NCI-H510A (cell line): ENCODE measurements around the gene NKX1-1.

Source experiments
- DNase-seq: peaks from one replicate; lab custom pipeline; 2025; lab: John Stamatoyannopoulos, UW

NKX1-1 gene

DNA sequence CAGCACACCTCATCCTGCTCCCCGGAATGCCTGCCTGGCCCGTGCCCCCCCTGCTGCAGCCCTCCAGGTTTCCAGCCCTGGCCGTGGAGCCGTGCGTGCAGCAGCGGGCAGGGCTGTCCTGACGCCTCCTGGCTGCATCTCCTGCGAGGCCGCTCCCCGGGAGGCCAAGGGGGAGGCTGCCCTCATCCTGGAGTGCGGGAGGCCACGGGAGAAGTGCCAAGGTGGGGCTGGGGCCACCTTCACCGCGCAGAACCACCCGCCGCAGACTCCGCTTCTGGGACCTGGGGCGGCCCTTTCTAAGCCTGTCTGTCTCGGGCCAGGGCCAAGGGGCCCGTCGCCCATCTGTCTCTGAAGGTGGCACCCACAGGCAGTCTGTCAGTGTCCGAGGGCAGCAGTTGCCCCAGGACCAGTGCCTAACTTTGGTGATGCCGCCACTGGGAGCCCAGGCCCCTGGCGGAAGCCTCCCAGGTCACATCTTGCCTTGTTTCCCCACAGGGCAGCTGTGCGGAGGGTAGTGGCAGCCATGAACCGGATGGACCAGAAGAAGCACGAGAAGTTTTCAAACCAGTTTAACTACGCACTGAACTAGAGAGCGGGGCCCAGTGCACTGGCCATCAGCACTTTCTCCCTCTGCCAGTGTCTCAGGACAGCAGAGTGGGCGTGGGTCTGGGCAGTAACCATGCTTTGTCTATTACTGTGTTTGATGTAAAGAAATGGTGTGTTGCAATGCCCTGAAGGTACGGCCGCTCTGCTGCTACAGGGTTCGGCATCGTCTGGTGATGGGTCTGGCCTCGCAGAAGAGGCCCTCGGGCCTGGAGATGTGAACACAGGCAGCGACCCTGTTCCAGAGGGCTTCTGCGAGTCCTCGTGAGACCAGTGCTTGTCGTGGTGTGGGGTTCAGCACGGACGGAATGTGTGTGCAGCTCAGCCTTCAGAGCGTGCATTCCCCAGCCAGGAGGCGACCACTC lies 20.6 kb downstream of the NKX1-1 start:
- DNase-seq: no peak

DNA sequence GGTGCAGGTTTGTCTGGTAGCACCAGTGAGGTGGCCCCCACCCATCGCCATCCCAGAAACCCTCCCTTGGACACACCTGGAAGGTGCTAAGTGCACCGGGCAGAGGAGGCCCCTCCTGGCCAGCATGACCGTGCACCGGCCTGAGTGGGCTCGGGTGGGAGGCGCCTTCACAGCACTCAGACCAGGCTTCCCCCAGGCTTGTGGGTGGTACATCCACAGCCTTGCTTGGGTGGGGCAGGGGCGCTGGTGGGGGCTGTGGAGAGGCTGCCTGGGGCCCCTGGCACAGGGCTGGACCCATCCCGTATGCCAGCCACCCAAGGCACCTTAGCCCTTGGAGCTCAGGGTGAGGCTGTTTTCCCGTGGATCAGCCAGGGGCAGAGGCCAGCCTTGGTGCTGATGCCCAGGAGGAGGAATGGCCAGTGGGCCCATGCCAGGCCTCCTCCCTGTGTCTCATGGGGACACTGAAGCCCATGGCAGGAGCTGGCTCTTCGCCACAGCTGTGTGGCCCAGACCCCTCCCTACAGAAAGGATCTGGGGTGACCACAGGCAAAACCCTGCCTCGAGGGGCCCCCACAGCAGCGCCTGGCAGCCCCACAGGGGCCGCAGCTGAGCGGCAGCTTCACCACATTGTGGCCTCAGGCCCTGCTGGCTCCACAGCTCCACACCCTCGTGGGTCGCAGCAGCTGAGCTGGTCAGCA lies 21.4 kb downstream of the NKX1-1 start:
- no peak for DNase-seq

DNA sequence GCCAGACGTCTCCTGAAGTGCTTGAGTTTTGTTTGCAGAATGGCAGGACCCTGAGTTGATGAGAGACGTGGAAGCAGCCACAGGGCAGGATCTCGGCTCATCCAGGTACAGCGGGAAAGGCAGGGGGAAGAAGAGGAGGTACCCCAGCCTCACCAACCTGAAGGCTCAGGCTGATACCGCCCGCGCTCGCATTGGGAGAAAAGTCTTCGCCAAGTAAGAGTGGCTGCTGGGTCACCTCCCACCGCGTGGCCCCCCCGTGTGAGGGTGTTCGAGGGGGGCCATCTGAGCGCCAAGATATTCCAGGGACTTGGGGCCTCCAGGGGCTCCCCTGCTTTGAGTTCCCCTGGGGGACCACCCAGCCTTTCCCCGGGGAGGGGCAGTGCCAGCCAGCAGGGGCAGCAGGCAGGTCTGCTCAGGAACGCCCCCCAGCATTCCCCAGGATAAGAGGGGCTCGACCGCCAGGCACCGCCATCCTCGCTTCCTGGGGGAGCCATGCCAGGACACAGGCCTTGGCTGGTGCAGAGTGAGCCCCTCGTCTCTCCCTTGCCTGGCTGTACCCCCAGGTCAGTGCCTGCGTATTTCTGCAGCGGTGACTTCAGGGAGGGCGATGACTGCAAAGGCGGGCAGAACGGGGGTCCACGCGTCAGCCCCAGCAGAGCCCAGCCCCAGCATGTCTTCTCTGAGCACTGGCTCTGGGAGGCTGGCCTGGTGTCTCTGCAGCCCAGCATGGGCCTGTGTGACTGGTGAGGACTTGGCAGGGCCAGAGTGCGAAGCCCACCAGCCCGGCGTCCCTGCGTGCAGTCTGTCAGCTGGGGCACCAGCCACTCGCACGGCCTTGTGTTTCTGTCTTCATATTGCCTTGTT lies 22.3 kb downstream of the NKX1-1 start:
- no peak for DNase-seq

DNA sequence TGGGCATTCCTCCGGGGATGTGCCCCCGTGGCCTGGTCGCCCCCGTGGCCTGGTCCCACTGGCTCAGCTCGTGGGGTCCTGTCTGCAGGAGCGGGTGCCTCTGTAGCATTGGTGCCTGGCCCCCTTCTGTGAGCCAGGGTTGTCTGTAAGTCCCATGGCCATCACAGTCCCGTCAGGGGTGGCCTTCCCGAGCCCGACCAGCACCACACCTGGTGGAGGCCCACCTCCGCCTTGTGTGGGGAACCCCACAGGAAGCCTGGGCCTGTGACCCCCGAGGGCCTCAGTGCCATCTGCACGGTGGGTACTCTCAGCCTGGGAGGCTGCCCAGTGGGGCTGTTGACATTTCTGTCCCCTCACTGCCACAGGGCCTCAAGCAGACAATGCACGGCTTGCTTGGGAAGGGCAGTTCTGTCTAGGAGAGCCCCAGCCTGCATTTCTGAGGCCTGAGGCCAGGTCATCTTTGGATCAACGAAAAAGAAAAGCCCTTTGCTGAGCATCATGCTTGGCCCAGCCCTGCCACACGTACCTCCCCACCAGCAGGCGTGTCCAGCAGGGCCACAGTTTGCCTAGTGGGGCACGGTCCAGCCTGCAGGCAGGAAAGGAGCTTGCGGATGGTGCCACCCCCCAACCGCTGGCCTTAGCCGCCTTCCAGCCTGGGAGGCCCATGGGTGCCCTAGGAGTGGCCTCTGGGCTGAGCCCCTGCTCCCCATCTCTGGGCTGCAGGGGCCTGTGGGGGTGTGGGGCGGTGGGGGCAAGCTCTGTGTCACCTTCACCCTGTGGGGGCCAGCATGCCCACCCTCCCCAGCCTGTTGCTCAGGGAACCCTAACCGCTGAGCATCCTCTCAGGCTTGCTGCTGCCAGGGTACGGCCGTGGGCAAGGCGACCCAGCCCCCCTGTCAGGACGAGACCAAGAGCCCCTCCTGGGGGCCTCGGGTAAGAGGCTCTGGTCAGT lies 23.2 kb downstream of the NKX1-1 start:
- no peak for DNase-seq

DNA sequence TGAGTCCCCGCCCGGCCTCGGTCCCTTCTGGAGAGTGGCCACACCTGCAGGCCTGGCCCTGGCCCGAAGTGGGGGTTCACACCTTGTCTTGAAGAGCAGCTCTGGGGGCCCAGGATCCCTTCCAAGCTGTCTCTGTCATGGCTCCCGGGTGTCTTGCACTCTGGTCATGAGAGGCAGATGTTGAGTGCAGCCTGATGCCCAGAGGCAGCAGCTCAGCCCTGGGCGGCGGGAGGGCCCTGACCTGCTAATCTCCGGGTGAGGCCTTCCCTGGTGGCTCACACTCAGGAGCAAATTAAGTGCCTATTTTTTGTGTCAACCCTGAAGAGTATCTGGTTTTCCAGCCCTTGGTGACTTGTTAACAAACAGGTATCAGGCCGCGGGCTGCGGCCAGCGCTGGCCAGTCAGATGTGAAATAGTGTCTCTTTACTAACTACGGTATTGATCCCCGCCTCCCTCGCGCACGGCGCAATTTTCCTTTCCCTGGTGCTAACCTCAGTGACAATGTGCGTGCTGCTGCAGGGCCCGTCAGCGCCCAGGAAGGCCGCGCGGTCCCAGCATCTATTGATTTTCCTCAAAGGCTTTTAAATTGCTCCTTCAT lies 24.2 kb downstream of the NKX1-1 start:
- no peak for DNase-seq

DNA sequence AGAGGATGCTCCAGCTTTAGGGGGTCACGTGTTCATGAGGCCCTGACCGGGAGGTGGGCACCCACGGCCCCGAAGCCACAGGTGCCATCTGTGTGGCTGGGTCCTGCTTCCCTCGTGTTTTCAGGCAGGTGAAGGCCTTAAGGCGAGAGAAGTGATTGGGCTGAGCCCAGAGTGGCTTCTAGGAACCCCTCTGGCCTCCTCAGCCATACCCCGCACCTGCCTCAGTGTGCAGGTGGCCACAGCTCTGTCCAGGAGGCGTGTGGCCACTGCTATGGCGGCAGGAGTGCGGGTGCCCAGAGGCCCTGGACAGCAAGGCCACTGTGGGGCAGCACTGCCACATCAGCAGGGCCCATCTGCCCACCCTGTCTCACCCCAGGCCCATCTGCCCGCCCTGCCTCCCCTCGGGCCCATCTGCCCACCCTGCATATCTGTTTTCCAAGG lies 25.0 kb downstream of the NKX1-1 start:
- DNase-seq: no peak

DNA sequence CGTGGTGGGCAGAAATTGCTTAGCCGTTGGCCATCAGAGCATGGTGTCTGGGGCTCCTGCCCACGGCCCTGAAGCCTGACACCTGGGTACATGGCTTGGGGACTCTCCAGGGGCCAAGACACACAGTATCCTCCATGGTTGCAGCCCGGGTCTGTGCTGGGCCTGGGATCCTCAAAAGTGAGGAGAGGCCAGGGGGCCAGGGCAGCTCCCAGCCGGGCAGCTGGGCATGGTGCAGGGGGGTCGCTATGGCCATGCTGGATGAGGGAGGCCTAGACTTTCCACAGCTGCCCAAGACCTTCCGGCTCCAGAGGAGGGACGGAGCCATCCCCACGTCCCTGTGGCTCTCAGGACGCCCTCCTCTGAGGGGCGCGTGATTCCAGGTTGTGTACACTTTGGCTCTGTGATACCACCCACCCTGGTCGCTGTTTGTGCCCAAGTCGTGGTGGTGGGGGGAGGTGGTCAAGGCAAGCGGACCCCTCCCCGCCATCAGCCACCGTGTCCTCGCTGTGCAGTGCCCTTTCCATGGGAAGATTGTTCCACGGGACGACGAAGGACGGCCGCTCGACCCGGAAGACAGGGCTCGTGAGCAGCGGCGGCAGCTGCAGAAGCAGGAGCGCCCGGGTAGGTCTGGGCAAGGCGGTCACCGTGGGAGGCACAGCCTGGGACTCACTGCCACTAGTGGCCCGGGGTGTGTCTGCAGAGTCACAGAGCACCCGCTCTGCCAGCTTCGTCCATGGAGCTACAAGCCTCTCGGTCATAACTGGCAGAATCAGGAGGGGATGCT lies 25.7 kb downstream of the NKX1-1 start:
- DNase-seq: no peak

DNA sequence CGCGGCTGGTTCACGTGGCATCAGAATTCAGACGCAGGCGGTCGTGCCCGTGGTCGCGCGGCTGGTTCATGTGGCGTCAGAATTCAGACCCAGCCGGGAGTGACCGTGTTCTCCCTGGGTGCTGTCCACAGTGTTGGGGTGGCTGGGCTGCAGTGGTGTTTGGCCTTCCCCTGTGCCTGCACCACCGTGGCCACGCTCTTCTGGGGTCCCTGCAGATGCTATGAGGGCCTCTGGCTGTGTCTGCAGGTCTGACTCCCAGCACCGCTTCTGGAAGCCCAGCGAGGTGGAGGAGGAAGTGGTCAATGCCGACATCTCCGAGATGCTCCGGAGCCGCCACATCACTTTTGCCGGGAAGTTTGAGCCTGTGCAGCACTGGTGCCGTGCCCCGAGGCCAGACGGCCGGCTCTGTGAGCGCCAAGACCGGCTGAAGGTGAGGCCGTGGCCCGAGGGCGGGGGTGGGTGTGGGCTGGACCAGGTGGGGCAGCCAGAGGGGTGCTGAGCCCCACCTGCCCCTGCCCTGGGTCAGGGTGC lies 26.4 kb downstream of the NKX1-1 start:
- DNase-seq: no peak

DNA sequence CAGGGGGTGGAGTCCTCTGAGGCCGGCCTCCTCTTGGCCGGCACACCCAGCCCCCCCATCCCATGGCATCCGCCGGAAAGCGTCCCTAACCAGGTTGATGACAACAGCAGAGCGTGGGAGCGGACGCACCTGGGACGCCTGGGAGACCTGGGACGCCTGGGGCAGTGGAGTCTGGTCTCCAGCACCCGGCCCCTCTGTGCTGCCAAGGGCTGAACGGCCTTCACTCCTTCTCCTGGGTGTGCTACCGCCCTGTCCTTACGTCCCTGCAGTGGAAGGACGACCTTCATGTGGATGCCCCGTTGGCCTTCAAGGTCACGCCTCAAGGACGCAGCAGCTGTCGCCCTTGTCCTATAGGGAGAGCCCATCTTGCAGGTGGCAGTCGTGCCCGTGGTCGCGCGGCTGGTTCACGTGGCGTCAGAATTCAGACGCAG lies 26.9 kb downstream of the NKX1-1 start:
- no peak for DNase-seq

DNA sequence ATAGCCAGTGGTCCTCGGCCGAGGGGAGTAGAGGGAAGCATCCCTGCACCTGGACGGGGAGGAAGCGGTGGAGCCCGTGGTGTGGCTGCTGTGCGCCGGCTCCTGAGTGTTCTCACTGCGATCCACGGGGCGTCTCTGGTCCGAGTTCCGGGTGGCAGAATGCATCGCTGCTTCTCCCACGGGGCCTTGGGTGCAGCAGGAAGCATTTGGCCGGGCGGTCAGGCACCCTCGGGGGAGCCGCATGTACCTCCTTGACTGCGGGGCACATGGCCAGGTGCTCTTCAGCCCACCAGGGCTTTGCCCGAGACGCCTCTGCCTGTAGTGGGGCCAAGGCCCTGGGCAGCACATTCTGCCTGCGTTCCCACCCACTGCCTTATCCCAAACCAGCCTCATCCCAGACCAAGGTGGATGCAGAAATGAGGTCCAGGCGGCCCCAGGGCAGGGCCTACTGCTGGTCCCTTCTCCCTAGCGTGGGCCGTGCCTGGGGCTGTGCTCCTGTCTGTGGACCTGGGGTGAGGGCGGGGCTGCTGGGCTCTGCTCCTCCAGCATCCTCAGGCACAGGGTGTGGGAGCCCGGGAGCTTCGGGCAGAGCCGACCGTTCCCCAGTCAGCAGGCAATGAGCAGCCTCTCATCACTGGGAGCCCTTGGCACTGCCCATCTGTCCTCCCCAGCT lies 27.5 kb downstream of the NKX1-1 start:
- DNase-seq: no peak

DNA sequence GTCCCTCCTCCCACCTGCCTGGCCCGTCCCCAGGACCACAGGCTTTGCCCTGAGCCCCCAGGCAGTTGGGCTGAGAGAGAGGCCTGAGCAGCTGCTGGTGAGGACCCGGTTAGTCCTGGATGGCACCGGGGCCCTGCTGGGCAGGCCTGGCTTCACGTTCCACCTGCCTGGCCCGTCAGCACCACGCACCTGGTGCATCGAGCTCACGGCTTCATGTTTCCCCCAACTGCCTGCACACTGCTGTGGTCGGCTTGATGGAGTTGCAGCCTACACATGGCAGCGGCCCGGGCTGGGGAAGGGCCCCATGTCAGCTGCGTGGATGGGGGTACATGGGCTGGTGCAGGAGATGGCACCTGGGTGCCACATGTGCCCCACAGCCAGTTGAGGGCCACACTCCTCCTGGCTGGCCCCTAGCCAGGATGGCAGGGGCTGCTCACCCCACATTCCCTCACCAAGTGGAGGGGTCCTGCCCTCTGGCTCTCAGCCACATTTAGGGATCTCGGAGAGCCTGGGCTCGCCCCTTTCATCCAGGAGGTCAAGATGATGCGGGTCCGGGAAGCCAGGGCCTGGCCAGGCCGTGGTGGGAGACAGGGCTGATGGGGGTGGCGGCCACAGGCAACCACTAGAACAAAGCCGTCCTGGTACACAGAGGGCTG lies 28.5 kb downstream of the NKX1-1 start:
- no peak for DNase-seq

DNA sequence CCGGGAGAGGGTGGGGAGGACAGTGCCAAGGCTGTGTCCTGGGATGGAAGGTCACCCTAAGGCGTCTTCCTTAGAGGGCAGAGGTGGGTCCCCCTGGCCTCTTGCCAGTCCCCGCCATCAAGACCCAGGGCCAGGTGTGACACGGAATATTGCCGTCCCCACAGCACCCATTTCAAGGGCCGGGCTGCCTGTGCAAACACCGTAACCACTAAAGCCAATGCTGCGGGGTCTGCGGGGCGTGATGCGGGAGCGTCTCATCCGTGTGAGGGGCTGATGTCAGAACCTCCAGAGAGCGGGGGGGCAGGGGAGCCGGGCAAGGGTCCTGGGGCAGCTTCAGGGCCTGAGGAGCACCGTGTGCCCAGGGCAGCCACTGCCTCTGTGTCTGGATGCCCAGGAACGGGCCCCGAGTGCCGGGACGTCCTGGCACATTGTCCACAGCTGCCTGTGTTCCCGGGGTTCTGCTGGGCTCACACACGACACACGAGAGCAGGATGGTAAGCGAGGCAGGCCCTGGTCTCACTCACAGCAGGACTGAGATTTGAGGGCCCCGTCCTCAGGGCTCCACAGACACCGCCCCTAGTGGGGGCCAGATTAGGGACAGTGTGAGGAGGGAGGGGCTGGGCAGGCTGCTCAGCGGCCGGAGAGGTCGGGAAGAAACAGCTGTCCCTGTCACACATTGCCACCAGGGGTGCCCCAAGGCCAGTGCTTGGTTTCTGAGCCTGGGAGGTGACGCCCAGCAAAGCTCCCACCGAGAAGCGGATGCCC lies 29.2 kb downstream of the NKX1-1 start:
- DNase-seq: no peak

DNA sequence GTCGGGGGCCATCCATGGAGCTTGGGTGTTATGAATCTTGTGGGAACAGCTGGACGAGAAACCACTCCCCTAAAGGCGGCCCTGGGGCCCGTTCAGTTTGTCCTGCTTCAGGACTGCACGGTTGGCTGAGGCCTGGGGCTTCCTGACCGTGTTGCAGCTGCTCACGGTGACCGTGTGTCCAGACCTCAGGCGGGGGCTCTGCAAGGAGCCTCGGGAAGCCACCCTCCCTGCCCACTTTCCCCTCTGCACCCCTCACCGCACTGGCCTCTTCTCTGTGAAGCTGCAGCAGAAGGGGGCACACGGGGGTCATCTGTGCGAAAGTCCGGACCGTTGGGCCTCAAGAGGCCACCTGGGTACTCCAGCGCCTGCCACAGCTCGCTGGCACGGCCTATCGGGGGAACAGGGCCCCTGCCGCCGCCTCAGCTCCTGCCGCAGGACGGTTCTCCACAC lies 29.8 kb downstream of the NKX1-1 start:
- no peak for DNase-seq

DNA sequence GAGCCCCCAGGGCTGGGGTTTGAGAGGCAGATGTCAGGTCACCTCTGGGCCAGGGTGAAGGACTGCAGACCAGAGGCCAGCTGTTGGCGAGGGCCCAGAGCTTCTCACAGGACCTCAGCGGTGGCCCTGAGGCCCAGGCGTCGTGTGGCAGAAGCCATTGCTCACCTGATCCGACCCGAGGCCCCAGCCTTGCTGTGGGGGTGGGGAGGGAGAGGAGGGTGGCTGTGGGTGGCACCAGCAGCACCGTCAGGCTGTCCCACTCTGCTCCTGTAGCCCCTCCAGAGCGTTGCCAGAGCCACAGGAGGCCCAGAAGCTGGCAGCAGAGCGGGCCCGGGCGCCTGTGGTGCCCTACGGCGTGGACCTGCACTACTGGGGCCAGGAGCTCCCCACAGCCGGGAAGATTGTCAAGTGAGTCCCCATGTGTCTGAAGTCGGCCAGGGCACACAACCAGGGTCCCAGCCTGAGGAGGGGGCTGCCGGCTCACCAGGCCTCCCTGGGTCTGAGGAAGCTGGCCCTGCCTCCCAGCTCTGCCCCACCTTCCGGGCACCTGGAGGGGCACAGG lies 30.4 kb downstream of the NKX1-1 start:
- DNase-seq: no peak

DNA sequence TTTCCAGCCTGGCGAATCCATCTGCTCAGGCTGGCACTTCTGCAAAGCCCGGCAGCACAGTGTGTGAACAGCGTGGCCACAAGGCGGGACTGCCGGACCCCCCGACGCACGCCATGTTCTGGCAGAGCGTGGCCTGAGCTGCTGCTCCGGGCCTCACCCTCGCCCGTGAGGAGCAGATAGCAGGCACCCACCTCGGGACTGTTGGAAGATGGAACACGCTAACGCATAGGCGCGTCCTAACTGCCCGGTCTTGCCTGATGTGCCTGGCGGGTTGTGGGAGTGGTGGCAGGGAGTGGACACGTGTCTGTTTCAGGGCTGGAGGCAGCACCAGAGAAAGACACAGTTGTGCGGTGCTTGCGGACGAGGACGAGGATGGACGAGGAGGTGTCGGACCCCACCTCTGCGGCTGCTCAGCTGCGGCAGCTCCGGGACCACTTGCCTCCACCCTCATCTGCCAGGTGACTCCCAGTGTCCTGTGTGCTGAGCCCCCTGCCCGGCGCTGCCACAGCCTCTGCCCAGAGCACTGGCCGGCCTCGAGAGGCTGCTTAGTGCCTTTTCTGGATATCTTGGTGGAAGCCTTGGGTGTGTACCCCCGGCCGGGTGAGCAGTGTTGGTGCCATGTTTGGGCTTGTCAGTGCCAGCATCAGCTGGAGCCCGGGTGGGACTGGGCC lies 31.1 kb downstream of the NKX1-1 start:
- DNase-seq: no peak

DNA sequence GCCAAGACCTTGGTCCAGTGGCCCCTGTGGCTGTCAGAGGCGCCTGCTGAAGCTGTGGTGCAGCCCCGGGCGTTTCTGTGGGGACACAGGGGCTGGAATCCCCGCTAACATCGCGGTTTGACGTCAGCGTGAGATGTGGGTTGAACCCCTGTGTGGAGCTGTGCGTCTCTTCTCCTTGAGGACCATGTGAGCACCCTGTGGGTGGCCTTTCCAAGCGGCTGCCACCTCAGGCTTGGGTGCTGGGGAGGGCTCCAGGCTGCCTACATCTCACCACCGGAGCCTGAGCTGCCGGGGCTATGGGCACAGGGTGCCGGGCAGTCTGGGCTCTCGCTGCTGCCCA lies 31.6 kb downstream of the NKX1-1 start:
- DNase-seq: no peak
